Heart left ventricle (tissue), 16 donors: Measurements from ENCODE around the gene DYNLT5. TPM values are rescaled to one million over a fixed set of nuclear protein-coding genes. Genes with fewer than 3 reads are reported as not detected.

Experiments
- ATAC-seq, 4 donors: fragments of 200-7000 bp; cut with Tn5 transposase; one replicate each; pipeline ENCODE4 v1.9.1; 2020 to 2022; ENCODE audit warnings: moderate library complexity in 4 of 4, mild to moderate bottlenecking in 3 of 4, moderate number of reproducible peaks in 1 of 4
- DNase-seq, 5 donors: peaks; one replicate each; pipeline ENCODE4 v3.0.0-alpha.2; 2020
- H3K27ac ChIP-seq, 12 donors: fragments of 200-600 bp; sonication (generic) in 4 of 12; one replicate each; pipeline versions ENCODE4 v1.5.0 to v1.8.0; 2016 to 2022; ENCODE audit warnings: mild to moderate bottlenecking in 2 of 12
- H3K27me3 ChIP-seq, 9 donors: fragments of 200-600 bp; sonication (generic) in 2 of 9; one replicate each; pipeline versions ENCODE4 v1.5.1 to v1.8.0; 2016 to 2022; ENCODE audit warnings: mild to moderate bottlenecking in 3 of 9
- H3K36me3 ChIP-seq, 9 donors: fragments of 200-600 bp; sonication (generic) in 2 of 9; one replicate each; pipeline versions ENCODE4 v1.5.0 to v1.8.0; 2018 to 2022; ENCODE audit warnings: mild to moderate bottlenecking in 2 of 9
- H3K4me1 ChIP-seq, 12 donors: fragments of 200-600 bp; sonication (generic) in 4 of 12; one replicate each; pipeline versions ENCODE4 v1.5.0 to v1.8.0; 2016 to 2022; ENCODE audit warnings: mild to moderate bottlenecking in 3 of 12
- H3K4me3 ChIP-seq, 12 donors: fragments of 200-600 bp; sonication (generic) in 4 of 12; one replicate each; pipeline versions ENCODE4 v1.5.0 to v1.8.0; 2017 to 2022; ENCODE audit warnings: mild to moderate bottlenecking in 9 of 12, moderate library complexity in 4 of 12
- H3K9me3 ChIP-seq, 12 donors: fragments of 200-600 bp; sonication (generic) in 4 of 12; one replicate each; pipeline versions ENCODE4 v1.5.0 to v1.8.0; 2016 to 2022; ENCODE audit warnings: mild to moderate bottlenecking in 1 of 12
- CTCF ChIP-seq, 12 donors: fragments of 200-600 bp; sonication (generic) in 4 of 12; IDR thresholded peaks; one replicate each; pipeline versions ENCODE4 v1.5.0 to v1.8.0; 2018 to 2022; ENCODE audit warnings: antibody characterized with exemption in 12 of 12, mild to moderate bottlenecking in 5 of 12
- POLR2A ChIP-seq, 2 donors: fragments of 450-650 bp; IDR thresholded peaks; one replicate each; pipeline ENCODE4 v1.6.1; 2017; ENCODE audit warnings: antibody characterized with exemption in 2 of 2, mild to moderate bottlenecking in 2 of 2, moderate library complexity in 2 of 2
- WGBS, 4 donors: extraction: QIAGEN DNeasy Blood & Tissue Kit in 2 of 4; methylation state at CpG; one replicate each; pipeline versions ENCODE4 v1.1.5 to v1.1.7; 2013 to 2018; 5-methylcytosine and 5-hydroxymethylcytosine counted together
- intact Hi-C, 10 donors: fragments of 100-400 bp; cut with DNase I; formaldehyde crosslinking; loops; one replicate each; pipeline versions ENCODE4 v1.11.1 to v1.14.2; 2022
- long read RNA-seq, 3 donors: library from polyadenylated mRNA; unstranded; transcript quantifications; one replicate each; pipeline ENCODE4 v2.0.0, GENCODE V29; 2020 to 2021
- polyA plus RNA-seq, 2 donors: library from polyadenylated mRNA; stranded (reverse); fragments of 200-250 nt; gene quantifications; one replicate each; pipeline ENCODE4 v1.2.3, GENCODE V29; 2013
- total RNA-seq, 9 donors: library from RNA; depleted of rRNA in 2 of 9; stranded (reverse); fragments of >200 nt in 2 of 9; fragmentation: NEBNext Ultra II Directional in 3 of 9; extraction: Animal tissue kit (Norgen Biotek cat#: 25700) in 3 of 9; gene quantifications; one replicate each; pipeline versions ENCODE4 v1.1.0 to v1.2.4, GENCODE V29; 2016 to 2023
- donor health status: ischemic (EF 13 %, LVEDD 7.1; RV severe dilation, severe dysfunction).
- donor health status: healthy with polysubstance abuse.
- donor health status: DM: no; HTN: yes; CAD: no.
- donor health status: DM: no; HTN: no; CAD: no.
- donor health status: ischemic (EF 25% LVEDD 6.9; RV normal size, moderate dysfunction).
- donor health status: ischemic (EF 25% LVEDD 5.7; RV mildly dilated, moderate dysfunction).
- donor health status: healthy.
- donor health status: DM: yes; HTN: yes; CAD: no.
- donor health status: ischemic (EF 35%, LVEDD 5.7; RV mildly dilated, moderate dysfunction).
- donor health status: nonischemic (EF 11% LVEDD 7.7; RV severe dilation, severe dysfunction).
- donor health status: DM: yes; HTN: yes; CAD: no.
- donor health status: PGD.
- donor health status: ischemic (EF 29% LVEDD 5.4; RV normal size, mild dysfunction).
- donor health status: nonischemic (EF 23%, LVEDD 6.1; RV moderate dilation, normal function).

DYNLT5 gene
- total RNA-seq: 1 to 10 TPM in 6 of 9 donors, under 1 TPM in 3; 0.48 to 7.3 (median 1.8) TPM
- 1 to 10 TPM; 1.7 to 3.1 TPM for polyA plus RNA-seq
- long read RNA-seq, donor 1, partial matches to known transcripts: 0 of 3 reads
- long read RNA-seq, donor 1, other reads (novel, unspliced or antisense): 1 of 3 reads
- long read RNA-seq, donor 2, partial matches to known transcripts: 0 of 3 reads
- long read RNA-seq, donor 2, other reads (novel, unspliced or antisense): 0 of 3 reads
- long read RNA-seq, donor 3, partial matches to known transcripts: 0 of 3 reads
- long read RNA-seq, donor 3, other reads (novel, unspliced or antisense): 1 of 3 reads

- Histone ChIP-seq H3K36me3 (no peaks in the 10 kb centered on the region), H3K4me1 (peaks cover 0 to 21% (median 9%) of the 10 kb centered on the region in 12 donors), H3K27me3 (peaks cover 0 to 10% (median 0%) of the 10 kb centered on the region in 9 donors), H3K9me3 (no peaks in the 10 kb centered on the region), H3K4me3 (peak within 1 kb of the TSS in 11 of 12 donors; percentile 35 to 68 (median 59)), H3K27ac (peak within 1 kb of the TSS; percentile 29 to 83 (median 76))
- peak; percentile 86 to 97 (median 96) for ATAC-seq
- DNase-seq: peak; percentile 70 to 87 (median 72)
- TF ChIP-seq CTCF (IDR thresholded peaks at IDR 0.05) (peak in 8 of 12 donors; percentile 10 to 50 (median 32)), POLR2A (IDR thresholded peaks at IDR 0.05) (peak in 1 of 2 donors; percentile 12)
- WGBS, 4 donors: 4 to 6% (median 5%) methylated on average over 19 to 35 of the region's 35 CpGs
- intact Hi-C loops: loop anchor here in 2 of 10 donors (1.0 to 10.0 kb wide), 2 partner anchors 23 to 303 kb away; partner anchors contain the start of gene SLC35D1 (in 1 of the 2)
Observed at GRCh38 chr1:66752000-66752592, at the start of gene DYNLT5. DYNLT5 (plus strand) TSS chr1:66752459; CDS start chr1:66754659, 2,200 bp downstream.

GRCh38 chr1:66704177-66704875 lies 47.9 kb upstream of the DYNLT5 start:
- H3K27ac ChIP-seq: no peak overlapping the region
- 75 to 82% (median 80%) methylated on average over 4 of the region's 4 CpGs for WGBS, 4 donors
- no peak overlapping the region for H3K4me3 ChIP-seq
- H3K9me3 ChIP-seq: no peaks in the 10 kb centered on the region
- ATAC-seq: no peak
- TF ChIP-seq POLR2A (IDR thresholded peaks at IDR 0.05): no peak
- no peak for TF ChIP-seq CTCF (IDR thresholded peaks at IDR 0.05)
- no peak for DNase-seq
- no peaks in the 10 kb centered on the region for H3K27me3 ChIP-seq
- intact Hi-C loops: no loop called here
- H3K36me3 ChIP-seq: no peaks in the 10 kb centered on the region
- H3K4me1 ChIP-seq: peaks cover 0 to 6% (median 0%) of the 10 kb centered on the region in 12 donors

GRCh38 chr1:66705110-66705509 lies 47.1 kb upstream of the DYNLT5 start:
- Histone ChIP-seq H3K4me3 (no peak overlapping the region), H3K9me3 (no peaks in the 10 kb centered on the region), H3K27me3 (no peaks in the 10 kb centered on the region), H3K4me1 (peaks cover 0 to 6% (median 0%) of the 10 kb centered on the region in 12 donors), H3K36me3 (no peaks in the 10 kb centered on the region), H3K27ac (no peak overlapping the region)
- intact Hi-C loops: no loop called here
- TF ChIP-seq POLR2A (IDR thresholded peaks at IDR 0.05): no peak
- TF ChIP-seq CTCF (IDR thresholded peaks at IDR 0.05): no peak
- DNase-seq: no peak
- ATAC-seq: peak in 2 of 4 donors; percentile 33 to 37
- 79 to 82% (median 81%) methylated on average over 5 of the region's 5 CpGs for WGBS, 4 donors

GRCh38 chr1:66711420-66711819 lies 40.8 kb upstream of the DYNLT5 start:
- intact Hi-C loops: no loop called here
- 22 to 35% (median 29%) methylated on average over 2 of the region's 2 CpGs for WGBS, 4 donors
- no peak overlapping the region for H3K4me3 ChIP-seq

More at GRCh38 chr1:66711420-66711819, 40.8 kb upstream of the DYNLT5 start:
- H3K36me3 ChIP-seq: no peaks in the 10 kb centered on the region
- DNase-seq: no peak
- H3K27me3 ChIP-seq: no peaks in the 10 kb centered on the region
- H3K4me1 ChIP-seq: no peaks in the 10 kb centered on the region
- no peak for ATAC-seq
- TF ChIP-seq CTCF (IDR thresholded peaks at IDR 0.05) (peak in 4 of 12 donors; percentile 7 to 38 (median 16)), POLR2A (IDR thresholded peaks at IDR 0.05) (no peak)
- no peaks in the 10 kb centered on the region for H3K9me3 ChIP-seq
- H3K27ac ChIP-seq: no peak overlapping the region
